ENCODE results near the gene NFATC1. TPM values are rescaled to one million over a fixed set of nuclear protein-coding genes. Genes with fewer than 3 reads are reported as not detected.

NFATC1 gene
- total and polyA plus RNA-seq, 2 donors (not counting 1 experiment from before 2014, with no cell fraction given), result 0.92 to 4.3 TPM

- Histone ChIP-seq H4K20me1 (ENCODE audit: control insufficient read depth, extremely low read depth, insufficient read depth, low read length) (no peaks in the 10 kb centered on the region), H3K36me3 (ENCODE audit: control insufficient read depth, insufficient read depth, low read length) (peaks cover 2% of the 10 kb centered on the region), H3K4me1 (ENCODE audit: control insufficient read depth, extremely low read depth, insufficient read depth, low read length) (no peaks in the 10 kb centered on the region), H3K4me3 (replicated peaks in 1 of 4; ENCODE audit: control extremely low read depth in 1 of 4, insufficient read depth in 1 of 4, low read depth in 3 of 4, low read length in 4 of 4) (no peak overlapping the region), H3K27me3 (ENCODE audit: control insufficient read depth, insufficient read depth, low read length) (no peaks in the 10 kb centered on the region), H3K27ac (ENCODE audit: insufficient read depth, low read length) (no peak overlapping the region), H3K4me2 (ENCODE audit: extremely low read depth, insufficient read depth, low read length) (no peak overlapping the region), H3K9me3 (ENCODE audit: control insufficient read depth, insufficient read depth, low read depth, low read length) (no peaks in the 10 kb centered on the region), H3K79me2 (ENCODE audit: control insufficient read depth, insufficient read depth, low read length) (no peaks in the 10 kb centered on the region), H2AFZ (ENCODE audit: low read length) (no peak overlapping the region), H3K9ac (ENCODE audit: insufficient read depth, low read length) (no peak overlapping the region)
- no peak for DNase-seq (ENCODE audit: low read depth in 2 of 2)
- no peak for TF ChIP-seq EZH2 (IDR thresholded peaks at IDR 0.05; ENCODE audit: low read length, missing control alignments)
- TF ChIP-seq, protein P1, sequence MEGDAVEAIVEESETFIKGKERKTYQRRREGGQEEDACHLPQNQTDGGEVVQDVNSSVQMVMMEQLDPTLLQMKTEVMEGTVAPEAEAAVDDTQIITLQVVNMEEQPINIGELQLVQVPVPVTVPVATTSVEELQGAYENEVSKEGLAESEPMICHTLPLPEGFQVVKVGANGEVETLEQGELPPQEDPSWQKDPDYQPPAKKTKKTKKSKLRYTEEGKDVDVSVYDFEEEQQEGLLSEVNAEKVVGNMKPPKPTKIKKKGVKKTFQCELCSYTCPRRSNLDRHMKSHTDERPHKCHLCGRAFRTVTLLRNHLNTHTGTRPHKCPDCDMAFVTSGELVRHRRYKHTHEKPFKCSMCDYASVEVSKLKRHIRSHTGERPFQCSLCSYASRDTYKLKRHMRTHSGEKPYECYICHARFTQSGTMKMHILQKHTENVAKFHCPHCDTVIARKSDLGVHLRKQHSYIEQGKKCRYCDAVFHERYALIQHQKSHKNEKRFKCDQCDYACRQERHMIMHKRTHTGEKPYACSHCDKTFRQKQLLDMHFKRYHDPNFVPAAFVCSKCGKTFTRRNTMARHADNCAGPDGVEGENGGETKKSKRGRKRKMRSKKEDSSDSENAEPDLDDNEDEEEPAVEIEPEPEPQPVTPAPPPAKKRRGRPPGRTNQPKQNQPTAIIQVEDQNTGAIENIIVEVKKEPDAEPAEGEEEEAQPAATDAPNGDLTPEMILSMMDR (conservative IDR thresholded peaks at IDR 0.05 in 1 of 2, IDR thresholded peaks at IDR 0.05 in 1 of 2; ENCODE audit: low read depth in 1 of 2, low read length in 2 of 2), result no peak
These were observed 12.9 kb upstream of the NFATC1 start for GRCh38 chr18:79382681-79383387.

DNA sequence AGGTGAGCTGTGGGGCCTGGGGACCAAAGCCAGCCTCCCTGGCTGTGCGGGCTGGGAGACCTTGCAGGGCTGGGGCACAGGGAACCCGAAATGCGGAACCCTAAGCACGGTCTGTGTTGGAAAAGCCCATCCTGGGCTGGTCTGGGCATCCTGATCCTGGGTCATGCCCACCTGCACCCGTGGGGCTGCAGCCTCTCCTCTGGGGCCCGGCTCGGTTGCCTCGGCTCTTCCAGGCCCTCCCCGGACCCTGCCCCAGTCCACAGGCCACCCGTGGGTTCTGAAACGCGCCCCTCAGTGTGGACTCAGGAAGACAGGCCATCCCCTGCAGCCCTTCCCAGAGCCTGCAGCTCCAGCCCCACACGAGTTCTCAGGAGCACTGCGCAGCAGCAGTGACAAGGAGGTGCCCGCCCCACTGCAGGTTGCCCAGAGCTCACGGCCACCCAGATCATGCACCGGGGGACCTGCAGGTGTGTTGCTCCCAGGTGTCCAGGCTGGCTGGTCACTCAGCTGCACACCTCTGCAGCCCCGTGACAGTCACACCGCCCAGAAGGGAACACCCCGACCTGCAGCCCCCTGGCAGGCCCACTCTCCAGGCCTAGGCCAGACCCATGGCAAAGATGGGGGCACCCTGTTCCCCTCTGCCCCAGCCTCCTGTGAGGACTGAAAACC is 12.2 kb upstream of the NFATC1 start:
- Histone ChIP-seq H2AFZ (ENCODE audit: low read length) (no peak overlapping the region), H3K36me3 (ENCODE audit: control insufficient read depth, insufficient read depth, low read length) (no peaks in the 10 kb centered on the region), H3K79me2 (ENCODE audit: control insufficient read depth, insufficient read depth, low read length) (no peaks in the 10 kb centered on the region), H3K9me3 (ENCODE audit: control insufficient read depth, insufficient read depth, low read depth, low read length) (no peaks in the 10 kb centered on the region), H3K27me3 (ENCODE audit: control insufficient read depth, insufficient read depth, low read length) (no peaks in the 10 kb centered on the region), H3K4me3 (replicated peaks in 1 of 4; ENCODE audit: control extremely low read depth in 1 of 4, insufficient read depth in 1 of 4, low read depth in 3 of 4, low read length in 4 of 4) (no peak overlapping the region), H3K4me2 (ENCODE audit: extremely low read depth, insufficient read depth, low read length) (no peak overlapping the region), H3K4me1 (ENCODE audit: control insufficient read depth, extremely low read depth, insufficient read depth, low read length) (no peaks in the 10 kb centered on the region), H4K20me1 (ENCODE audit: control insufficient read depth, extremely low read depth, insufficient read depth, low read length) (no peaks in the 10 kb centered on the region), H3K9ac (ENCODE audit: insufficient read depth, low read length) (no peak overlapping the region), H3K27ac (ENCODE audit: insufficient read depth, low read length) (no peak overlapping the region)
- no peak for TF ChIP-seq EZH2 (IDR thresholded peaks at IDR 0.05; ENCODE audit: low read length, missing control alignments)
- TF ChIP-seq, protein P1 (conservative IDR thresholded peaks at IDR 0.05 in 1 of 2, IDR thresholded peaks at IDR 0.05 in 1 of 2; ENCODE audit: low read depth in 1 of 2, low read length in 2 of 2), result no peak
- DNase-seq (ENCODE audit: low read depth in 2 of 2), result no peak

DNA sequence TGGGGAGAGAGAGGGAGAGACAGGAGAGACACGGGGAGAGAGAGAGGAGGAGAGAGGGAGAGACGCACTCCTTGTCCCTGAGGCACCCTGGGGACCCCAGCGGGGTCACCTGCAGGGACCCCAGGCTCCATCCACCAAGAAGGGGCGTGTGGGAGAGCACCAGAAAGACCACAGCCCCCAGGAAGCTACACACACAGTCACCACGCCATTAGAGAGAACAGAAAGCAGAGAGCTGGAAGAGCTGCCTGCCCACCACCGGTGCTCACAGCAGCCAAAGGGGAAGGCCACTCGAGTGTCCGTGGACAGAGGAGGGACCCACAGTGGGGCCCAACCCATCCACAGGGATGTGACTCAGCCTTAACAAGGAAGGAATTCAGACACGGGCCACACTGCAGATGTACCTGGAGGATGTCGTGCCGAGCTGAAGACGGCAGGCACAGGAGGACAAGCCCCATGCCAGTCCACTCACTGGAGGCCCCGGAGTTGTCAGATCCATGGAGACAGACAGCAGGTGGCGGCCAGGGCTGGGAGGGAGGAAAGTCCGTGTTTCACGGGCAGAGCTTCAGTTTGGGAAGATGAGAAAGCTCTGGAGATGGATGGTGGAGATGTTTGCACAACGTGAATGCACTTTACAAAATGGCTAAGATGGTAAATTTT is 11.5 kb upstream of the NFATC1 start:
- no peak for DNase-seq (ENCODE audit: low read depth in 2 of 2)
- Histone ChIP-seq H4K20me1 (ENCODE audit: control insufficient read depth, extremely low read depth, insufficient read depth, low read length) (no peaks in the 10 kb centered on the region), H3K4me2 (ENCODE audit: extremely low read depth, insufficient read depth, low read length) (no peak overlapping the region), H3K9ac (ENCODE audit: insufficient read depth, low read length) (no peak overlapping the region), H3K9me3 (ENCODE audit: control insufficient read depth, insufficient read depth, low read depth, low read length) (no peaks in the 10 kb centered on the region), H3K4me1 (ENCODE audit: control insufficient read depth, extremely low read depth, insufficient read depth, low read length) (no peaks in the 10 kb centered on the region), H3K27ac (ENCODE audit: insufficient read depth, low read length) (no peak overlapping the region), H2AFZ (ENCODE audit: low read length) (no peak overlapping the region), H3K36me3 (ENCODE audit: control insufficient read depth, insufficient read depth, low read length) (no peaks in the 10 kb centered on the region), H3K27me3 (ENCODE audit: control insufficient read depth, insufficient read depth, low read length) (peaks cover 4% of the 10 kb centered on the region), H3K79me2 (ENCODE audit: control insufficient read depth, insufficient read depth, low read length) (no peaks in the 10 kb centered on the region), H3K4me3 (replicated peaks in 1 of 4; ENCODE audit: control extremely low read depth in 1 of 4, insufficient read depth in 1 of 4, low read depth in 3 of 4, low read length in 4 of 4) (no peak overlapping the region)
- TF ChIP-seq EZH2 (IDR thresholded peaks at IDR 0.05; ENCODE audit: low read length, missing control alignments), result no peak
- TF ChIP-seq, protein P1 (conservative IDR thresholded peaks at IDR 0.05 in 1 of 2, IDR thresholded peaks at IDR 0.05 in 1 of 2; ENCODE audit: low read depth in 1 of 2, low read length in 2 of 2), result no peak
